ENCODE data around the gene HYDIN. TPM values are rescaled to one million over a fixed set of nuclear protein-coding genes. Genes with fewer than 3 reads are reported as not detected.

HYDIN gene
- total RNA-seq, 4 donors from 2014 or later = 0.35 to 10.3 (median 4.3) TPM

DNA sequence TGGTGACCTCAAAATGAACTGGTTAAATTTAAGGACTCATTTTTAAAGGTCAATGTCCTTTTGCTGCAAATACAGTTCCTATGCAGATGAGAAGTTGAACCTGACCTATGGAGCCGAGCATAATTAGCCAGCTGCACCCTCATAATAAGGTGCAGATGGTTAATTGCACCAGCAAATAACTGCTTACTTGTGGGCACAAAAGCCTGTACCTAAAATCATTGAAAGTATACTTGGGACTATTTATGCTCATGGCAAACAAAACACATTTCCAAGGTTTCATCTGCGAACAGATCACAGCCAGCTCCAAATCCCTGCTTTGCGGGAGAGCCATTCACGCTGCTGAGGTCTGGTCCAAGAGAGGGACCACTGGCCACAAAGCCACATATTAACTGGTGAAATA lies 13.0 kb downstream of the HYDIN start:
- TF ChIP-seq EP300 (IDR thresholded peaks at IDR 0.05) = no peak
- TF ChIP-seq, protein P1, sequence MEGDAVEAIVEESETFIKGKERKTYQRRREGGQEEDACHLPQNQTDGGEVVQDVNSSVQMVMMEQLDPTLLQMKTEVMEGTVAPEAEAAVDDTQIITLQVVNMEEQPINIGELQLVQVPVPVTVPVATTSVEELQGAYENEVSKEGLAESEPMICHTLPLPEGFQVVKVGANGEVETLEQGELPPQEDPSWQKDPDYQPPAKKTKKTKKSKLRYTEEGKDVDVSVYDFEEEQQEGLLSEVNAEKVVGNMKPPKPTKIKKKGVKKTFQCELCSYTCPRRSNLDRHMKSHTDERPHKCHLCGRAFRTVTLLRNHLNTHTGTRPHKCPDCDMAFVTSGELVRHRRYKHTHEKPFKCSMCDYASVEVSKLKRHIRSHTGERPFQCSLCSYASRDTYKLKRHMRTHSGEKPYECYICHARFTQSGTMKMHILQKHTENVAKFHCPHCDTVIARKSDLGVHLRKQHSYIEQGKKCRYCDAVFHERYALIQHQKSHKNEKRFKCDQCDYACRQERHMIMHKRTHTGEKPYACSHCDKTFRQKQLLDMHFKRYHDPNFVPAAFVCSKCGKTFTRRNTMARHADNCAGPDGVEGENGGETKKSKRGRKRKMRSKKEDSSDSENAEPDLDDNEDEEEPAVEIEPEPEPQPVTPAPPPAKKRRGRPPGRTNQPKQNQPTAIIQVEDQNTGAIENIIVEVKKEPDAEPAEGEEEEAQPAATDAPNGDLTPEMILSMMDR (IDR thresholded peaks at IDR 0.05) = no peak
- TF ChIP-seq POLR2A (IDR thresholded peaks at IDR 0.05) = no peak
- TF ChIP-seq POLR2AphosphoS5 (IDR thresholded peaks at IDR 0.05) = no peak
- peaks cover 0 to 10% (median 0%) of the 10 kb centered on the region in 3 donors for H3K9me3 ChIP-seq
- no peak for ATAC-seq

DNA sequence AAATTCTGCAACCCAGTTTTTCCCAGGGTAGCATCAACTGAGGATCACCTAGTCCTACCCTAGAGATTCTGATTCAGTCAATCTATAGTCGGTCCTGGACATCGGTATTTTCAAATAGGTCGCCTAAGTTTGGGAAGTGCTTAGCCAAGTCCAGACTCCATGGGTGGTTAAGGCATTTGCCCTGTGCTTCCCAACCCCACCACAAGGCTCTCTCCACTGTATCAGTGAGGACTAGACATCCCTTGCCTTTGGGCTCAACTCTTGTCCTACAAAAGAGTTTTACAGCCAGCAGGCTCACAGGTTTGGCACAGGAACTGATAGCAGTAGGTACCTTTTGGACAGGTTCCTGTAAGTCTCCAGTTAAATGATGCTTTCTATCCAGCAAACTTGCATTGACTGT lies 13.8 kb downstream of the HYDIN start:
- no peak for ATAC-seq
- whole genome bisulfite sequencing, 2 donors (ENCODE audit: low coverage in 1 of 2) = 67 to 94% methylated on average over 2 to 3 of the region's 3 CpGs
- no peaks in the 10 kb centered on the region for H3K36me3 ChIP-seq
- H3K27me3 ChIP-seq = no peaks in the 10 kb centered on the region
- H3K27ac ChIP-seq = no peak overlapping the region
- H3K4me3 ChIP-seq = no peak overlapping the region
- TF ChIP-seq EP300 (IDR thresholded peaks at IDR 0.05) (no peak), POLR2A (IDR thresholded peaks at IDR 0.05) (no peak), POLR2AphosphoS5 (IDR thresholded peaks at IDR 0.05) (no peak)
- TF ChIP-seq, protein P1 (IDR thresholded peaks at IDR 0.05) = no peak
- no peaks in the 10 kb centered on the region for H3K4me1 ChIP-seq
- peaks cover 0 to 4% (median 0%) of the 10 kb centered on the region in 3 donors for H3K9me3 ChIP-seq

More for the DNA sequence above, 13.0 kb downstream of the HYDIN start:
- Histone ChIP-seq H3K27me3 (no peaks in the 10 kb centered on the region), H3K4me3 (no peak overlapping the region), H3K4me1 (no peaks in the 10 kb centered on the region), H3K27ac (no peak overlapping the region), H3K36me3 (no peaks in the 10 kb centered on the region)
- 75 to 81% methylated on average over 3 to 4 of the region's 4 CpGs for WGBS, 2 donors (ENCODE audit: low coverage in 1 of 2)

DNA sequence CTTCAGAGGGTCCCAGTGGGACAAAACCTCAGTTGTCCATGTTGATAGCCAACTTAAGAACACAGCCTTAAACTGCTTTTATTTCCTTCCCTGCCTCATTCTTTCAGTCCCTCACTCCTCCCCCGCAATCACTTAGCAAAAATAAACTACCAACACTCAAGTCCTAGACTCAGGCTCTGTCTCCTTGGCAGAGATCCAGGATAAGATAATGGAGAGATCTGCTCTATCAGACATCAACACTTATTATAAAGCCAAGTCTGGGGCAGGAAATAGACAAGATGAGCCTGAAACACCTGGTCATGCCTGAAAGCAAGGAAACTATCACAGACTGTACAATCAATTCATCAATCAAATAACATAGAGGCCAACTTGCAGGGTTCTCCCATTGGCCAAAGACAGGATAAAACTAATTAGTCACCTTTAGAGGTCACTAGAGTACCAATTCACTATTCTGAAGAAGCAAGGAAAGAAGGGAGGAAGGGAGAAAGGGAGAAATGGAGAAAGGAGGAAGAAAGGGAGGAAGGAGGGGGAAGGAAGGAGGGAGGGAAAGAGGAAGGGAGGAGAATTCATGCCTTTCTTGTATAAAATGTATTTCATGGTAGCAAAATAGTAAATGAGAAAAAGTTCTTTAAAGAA lies 15.7 kb downstream of the HYDIN start:
- no peaks in the 10 kb centered on the region for H3K4me1 ChIP-seq
- no peak for TF ChIP-seq POLR2A (IDR thresholded peaks at IDR 0.05)
- TF ChIP-seq, protein P1 (IDR thresholded peaks at IDR 0.05) = peak in 1 of 4 experiments; percentile 22
- H3K27me3 ChIP-seq = no peaks in the 10 kb centered on the region
- no peaks in the 10 kb centered on the region for H3K36me3 ChIP-seq
- no peak for ATAC-seq
- no peak overlapping the region for H3K4me3 ChIP-seq
- WGBS, 2 donors (ENCODE audit: low coverage in 1 of 2) = 0% methylated on average over 1 of the region's 1 CpG; no CpG with 5 or more reads in 1 of the 2 donors
- no peak overlapping the region for H3K27ac ChIP-seq
- H3K9me3 ChIP-seq = no peaks in the 10 kb centered on the region

DNA sequence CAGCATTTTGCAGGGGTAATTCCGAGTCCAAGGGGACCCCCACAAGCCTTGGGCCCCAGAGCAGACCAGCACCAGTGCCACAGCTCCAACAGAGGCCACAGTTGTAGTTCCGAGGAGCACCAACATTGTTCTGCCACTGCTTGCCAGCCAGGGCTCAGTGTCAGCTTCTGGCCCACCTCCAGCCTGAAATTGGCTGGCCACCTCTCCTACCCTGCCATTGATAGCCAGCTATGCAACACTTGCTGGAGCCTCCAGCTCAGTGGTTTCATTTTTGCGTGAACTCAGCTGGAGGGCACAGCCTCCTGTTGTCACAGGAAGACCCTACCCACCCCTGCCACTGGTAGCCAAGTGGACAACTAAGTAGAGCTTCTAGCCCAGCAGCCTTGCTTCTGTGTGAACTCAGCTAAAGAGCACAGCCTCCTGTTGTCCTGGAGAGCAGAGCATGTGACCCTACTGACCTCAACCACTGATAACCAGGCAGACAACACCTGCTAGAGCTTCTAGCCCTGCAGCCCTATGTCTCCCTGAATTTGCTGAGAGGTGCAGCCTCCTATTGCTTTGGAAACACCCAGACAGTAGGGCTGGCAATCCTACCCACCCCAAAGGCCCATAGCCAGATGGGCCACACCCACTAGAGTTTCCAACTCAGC lies 24.9 kb downstream of the HYDIN start:
- H3K4me1 ChIP-seq = no peaks in the 10 kb centered on the region
- ATAC-seq = no peak
- 60% methylated on average over 1 of the region's 3 CpGs; no CpG with 5 or more reads in 1 of the 2 donors for WGBS, 2 donors (ENCODE audit: low coverage in 1 of 2)
- no peak overlapping the region for H3K27ac ChIP-seq
- TF ChIP-seq, protein P1 (IDR thresholded peaks at IDR 0.05) = no peak
- TF ChIP-seq POLR2A (IDR thresholded peaks at IDR 0.05) (no peak), POLR2AphosphoS5 (IDR thresholded peaks at IDR 0.05) (no peak), EP300 (IDR thresholded peaks at IDR 0.05) (no peak)
- peaks cover 8% of the 10 kb centered on the region for H3K27me3 ChIP-seq
- no peaks in the 10 kb centered on the region for H3K36me3 ChIP-seq
- H3K9me3 ChIP-seq = peaks cover 0 to 26% (median 0%) of the 10 kb centered on the region in 3 donors
- no peak overlapping the region for H3K4me3 ChIP-seq

DNA sequence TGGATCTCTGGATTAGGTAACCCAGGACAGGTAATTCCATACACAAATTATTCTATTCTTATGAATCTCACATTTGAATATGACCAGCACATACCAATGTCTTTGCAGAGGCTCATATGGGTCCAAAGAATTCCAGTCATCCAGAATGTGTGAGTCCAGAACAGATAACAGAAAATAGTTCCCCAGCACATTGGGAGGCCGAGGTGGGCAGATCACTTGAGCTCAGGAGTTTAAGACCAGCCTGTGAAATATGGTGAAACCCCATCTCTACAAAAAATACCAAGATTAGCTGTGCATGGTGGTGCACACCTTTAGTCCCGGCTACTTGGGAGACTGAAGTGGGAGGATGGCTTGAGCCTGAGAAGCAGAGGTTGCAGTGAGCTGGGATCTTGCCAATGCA lies 26.9 kb downstream of the HYDIN start:
- no peak overlapping the region for H3K4me3 ChIP-seq
- H3K9me3 ChIP-seq = peaks cover 0 to 38% (median 0%) of the 10 kb centered on the region in 3 donors
- H3K36me3 ChIP-seq = no peaks in the 10 kb centered on the region
- TF ChIP-seq, protein P1 (IDR thresholded peaks at IDR 0.05) = no peak
- TF ChIP-seq POLR2A (IDR thresholded peaks at IDR 0.05) = no peak
- no peak for TF ChIP-seq EP300 (IDR thresholded peaks at IDR 0.05)
- no peak for TF ChIP-seq POLR2AphosphoS5 (IDR thresholded peaks at IDR 0.05)
- no peaks in the 10 kb centered on the region for H3K4me1 ChIP-seq
- WGBS, 2 donors (ENCODE audit: low coverage in 1 of 2) = 94% methylated on average over 2 of the region's 2 CpGs; no CpG with 5 or more reads in 1 of the 2 donors
- no peak for ATAC-seq
- H3K27me3 ChIP-seq = peaks cover 8% of the 10 kb centered on the region
- no peak overlapping the region for H3K27ac ChIP-seq

All from gastroesophageal sphincter (tissue), 4 donors.